H1 (cell line): ENCODE measurements around the gene CHCHD3. TPM values are rescaled to one million over a fixed set of nuclear protein-coding genes. Genes with fewer than 3 reads are reported as not detected.

Experiments
- EZH2 ChIP-seq: fragments of 200-600 bp; sonication (generic); IDR thresholded peaks from 2 replicates; pipeline ENCODE4 v1.7.1; 2012; ENCODE audit warnings: low read depth, mild to moderate bottlenecking, moderate library complexity, low read length, inconsistent platforms; ENCODE audit not compliant: severe bottlenecking
- KDM4A ChIP-seq: IDR thresholded peaks from one replicate; pipeline ENCODE4 v1.7.1; 2012; ENCODE audit warnings: low read depth, mild to moderate bottlenecking, moderate library complexity, low read length, inconsistent platforms; ENCODE audit not compliant: severe bottlenecking
- polyA plus RNA-seq, 7 experiments: library from polyadenylated mRNA; depleted of rRNA in 3 of 7; stranded (reverse) in 5 of 7; unstranded in 2 of 7; fragments of >200 nt in 5 of 7; fragments of 200-250 nt in 2 of 7; gene quantifications; 1 replicate in 5 of 7; 2 replicates in 1 of 7; 4 replicates in 1 of 7; pipeline versions ENCODE4 v1.2.1 to v1.2.3, GENCODE V29; 2011 to 2013; ENCODE audit warnings: missing spikeins in 2 of 7, mixed read lengths in 2 of 7
- total RNA-seq: library from RNA; stranded (reverse); fragmentation: NEBNext Ultra II Directional; extraction: Animal tissue kit (Norgen Biotek cat#: 25700); gene quantifications from 2 replicates; pipeline ENCODE4 v1.2.1, GENCODE V29; 2021

CHCHD3 gene
- total and polyA plus RNA-seq, 2 of the 8 experiments (the other 6 are each of a cell fraction or from before 2014, with no cell fraction given), result 42.9 to 137 TPM

GRCh38 chr7:132897093-132897687, 184.7 kb downstream of the CHCHD3 start (continued):
- TF ChIP-seq KDM4A (no peak), EZH2 (no peak)
